Suppressor macrophage treated with lipopolysaccharide for 1 hour (primary cell): Measurements from ENCODE around the gene ZDHHC11B.
"Not testable (repeated sequence)": the region's sequence is repeated elsewhere in the genome, so short reads cannot be mapped to it uniquely, and the experiment has no call there.

Experiments used
- DNase-seq, 3 donors: peaks; one replicate each; pipeline ENCODE4 v3.0.0-alpha.2; 2020 to 2022

ZDHHC11B gene

DNA sequence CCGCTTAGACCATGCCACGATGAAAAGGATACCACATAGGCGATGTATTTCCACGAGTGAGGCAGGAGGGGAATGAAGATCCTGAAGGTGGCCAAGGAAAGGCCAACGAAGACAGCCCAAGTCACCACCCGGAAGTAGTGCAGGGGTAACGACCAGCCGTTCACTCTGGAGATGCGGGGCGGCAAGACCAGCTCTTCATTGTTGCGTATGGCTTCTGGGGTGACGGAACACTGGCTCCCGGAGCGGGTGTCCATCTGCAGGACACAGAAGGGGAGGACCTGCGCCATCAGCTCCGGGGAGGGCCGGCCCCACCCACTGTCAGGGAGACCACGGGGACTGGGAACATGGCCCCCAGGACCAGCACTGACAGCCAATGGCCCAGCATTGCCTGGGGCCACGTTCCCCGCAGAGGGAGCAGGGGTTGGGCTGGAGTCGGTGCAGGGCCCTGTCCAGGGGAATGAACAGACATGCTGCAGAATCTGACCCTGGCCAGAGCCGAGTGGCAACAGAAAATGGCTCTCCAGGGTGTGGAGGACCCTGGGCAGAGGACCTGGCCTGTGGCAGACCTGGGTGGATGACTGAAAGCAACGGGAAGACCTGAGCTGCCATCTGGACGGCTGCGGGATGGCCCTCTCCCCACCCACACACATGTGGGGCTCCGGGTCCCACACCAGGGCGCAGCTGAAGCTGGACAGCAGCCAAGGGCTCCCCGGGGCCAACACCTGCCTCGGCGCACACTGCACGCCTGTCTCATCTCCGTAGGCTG is 17.7 kb downstream of the ZDHHC11B start:
- no peak for DNase-seq

DNA sequence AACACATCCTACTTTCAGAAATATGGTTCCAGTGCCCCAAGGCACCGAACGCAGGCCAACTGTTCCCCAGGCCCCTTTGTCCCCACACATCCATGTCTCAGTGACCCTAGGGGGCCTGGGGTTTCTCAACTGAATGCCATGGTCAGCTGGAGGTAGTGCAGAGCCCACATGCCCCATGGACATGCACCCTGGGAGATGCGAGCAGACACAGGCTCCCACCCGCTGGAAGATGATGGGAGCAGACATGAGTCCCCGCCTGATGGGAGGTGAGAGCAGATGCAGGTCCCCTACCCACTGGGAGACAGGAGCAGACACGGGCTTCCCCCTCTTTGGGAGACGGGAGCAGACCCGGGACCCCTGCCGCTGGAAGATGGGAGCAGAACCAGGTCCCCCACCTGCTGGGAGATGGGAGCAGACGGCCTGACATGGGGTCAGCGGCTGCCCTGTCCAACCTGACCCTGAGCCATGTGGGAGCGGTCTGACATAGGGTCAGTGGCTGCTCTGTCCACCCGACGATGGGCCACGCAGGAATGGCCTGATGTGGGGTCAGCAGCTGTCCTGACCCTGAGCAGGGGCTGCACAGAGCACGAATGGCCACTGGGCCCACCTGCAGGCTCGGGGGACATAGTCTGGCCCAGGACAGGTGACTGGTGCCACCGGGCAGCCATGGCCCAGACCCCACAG is 18.4 kb downstream of the ZDHHC11B start:
- no peak for DNase-seq

DNA sequence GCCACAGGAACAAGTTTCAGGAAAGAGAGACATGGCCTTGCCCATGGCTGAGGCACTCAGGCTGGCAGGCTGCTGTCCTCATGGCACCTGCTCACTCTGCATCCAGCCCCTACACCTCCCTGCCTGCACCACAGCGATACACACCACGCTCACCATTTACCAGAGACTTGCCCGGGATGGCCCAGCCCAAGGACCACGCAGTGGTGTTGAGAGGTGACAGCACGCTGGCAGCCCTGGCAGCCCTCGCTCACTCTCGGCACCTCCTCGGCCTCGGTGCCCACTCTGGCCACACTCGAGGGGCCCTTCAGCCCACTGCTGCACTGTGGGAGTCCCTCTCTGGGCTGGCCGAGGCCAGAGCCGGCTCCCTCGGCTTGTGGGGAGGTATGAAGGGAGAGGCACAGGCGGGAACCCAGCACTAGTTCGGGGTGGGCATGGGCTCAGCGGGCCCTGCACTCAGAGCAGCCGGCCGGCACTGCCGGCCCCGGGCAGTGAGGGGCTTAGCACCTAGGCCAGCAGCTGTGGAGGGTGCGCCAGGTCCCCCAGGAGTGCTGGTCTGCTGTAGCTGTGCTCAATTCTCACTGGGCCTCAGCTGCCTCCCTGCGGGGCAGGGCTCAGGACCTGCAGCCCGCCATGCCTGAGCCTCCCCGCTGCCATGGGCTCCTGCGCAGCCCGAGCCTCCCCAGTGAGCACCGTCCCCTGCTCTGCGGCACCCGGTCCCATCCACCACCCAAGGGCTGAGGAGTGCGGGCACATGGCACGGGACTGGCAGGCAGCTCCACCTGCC is 20.3 kb downstream of the ZDHHC11B start:
- DNase-seq: no peak

DNA sequence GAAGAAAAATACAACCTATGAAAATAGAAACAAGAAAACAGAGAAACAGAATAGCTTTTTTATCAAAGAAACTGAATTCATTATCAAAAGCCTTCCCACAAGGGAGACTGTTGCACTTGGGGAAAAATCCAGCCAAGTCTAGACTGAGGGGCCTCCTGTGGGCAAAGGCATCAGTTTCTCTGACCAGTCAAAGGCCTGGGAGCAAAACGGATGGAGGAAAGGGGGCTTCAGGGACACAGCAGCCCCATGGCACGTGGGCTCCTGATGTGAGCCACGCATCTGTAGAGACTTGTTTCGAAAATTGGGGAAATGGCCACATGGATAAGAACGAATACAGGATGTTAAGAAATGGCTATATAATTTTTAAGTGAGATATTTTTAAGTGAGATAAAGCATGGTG is 21.1 kb downstream of the ZDHHC11B start:
- no peak for DNase-seq

DNA sequence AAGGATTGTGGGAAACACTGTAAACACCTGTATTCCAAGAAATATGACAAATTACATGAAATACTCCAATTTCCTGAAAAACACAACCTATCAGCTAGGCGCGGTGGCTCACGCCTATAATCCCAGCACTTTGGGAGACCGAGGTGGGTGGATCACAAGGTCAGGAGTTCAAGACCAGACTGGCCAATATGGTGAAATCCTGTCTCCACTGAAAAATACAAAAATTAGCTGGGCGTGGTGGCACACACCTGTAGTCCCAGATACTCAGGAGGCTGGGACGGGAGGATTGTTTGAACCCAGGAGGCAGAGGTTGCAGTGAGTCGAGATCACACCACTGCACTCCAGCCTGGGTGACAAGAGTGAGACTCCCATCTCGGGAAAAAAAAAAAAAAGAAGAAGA is 21.5 kb downstream of the ZDHHC11B start:
- not testable (repeated sequence) for DNase-seq

DNA sequence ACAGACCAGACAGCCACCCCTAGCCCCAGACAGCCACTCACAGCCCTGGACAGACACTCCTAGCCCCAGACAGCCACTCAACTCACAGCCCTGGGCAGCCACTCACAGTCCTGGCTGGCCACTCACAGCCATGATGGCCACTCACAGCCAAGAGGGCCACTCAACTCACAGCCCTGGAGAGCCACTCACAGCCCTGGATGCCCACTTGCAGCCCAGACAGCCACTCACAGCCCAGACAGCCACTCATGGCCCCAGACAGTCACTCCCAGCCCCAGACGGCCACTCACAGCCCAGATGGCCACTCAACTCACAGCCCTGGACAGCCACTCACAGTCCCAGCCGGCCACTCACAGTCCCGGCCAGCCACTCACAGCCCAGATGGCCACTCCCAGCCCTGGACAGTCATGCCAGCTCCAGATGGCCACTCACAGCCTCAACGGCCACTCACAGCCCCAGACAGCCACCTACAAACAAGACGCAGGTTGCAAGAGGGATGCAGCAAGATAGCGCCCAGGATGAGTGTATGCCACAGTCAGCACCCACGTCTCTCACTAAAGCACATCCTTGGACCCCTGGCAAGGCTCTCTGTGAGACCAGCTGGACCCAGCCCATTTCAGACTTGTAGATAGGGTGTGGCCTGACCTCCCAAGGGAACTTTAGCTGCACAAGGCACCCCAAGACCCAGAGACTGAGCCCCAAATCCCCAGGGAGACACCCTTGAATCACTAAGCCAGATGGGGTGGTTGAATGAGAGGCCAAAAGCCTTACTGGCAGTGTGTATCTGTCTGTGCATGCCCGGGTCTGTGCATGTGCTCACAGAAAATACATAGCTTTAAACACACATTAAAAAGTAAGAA is 22.4 kb downstream of the ZDHHC11B start:
- DNase-seq: no peak

DNA sequence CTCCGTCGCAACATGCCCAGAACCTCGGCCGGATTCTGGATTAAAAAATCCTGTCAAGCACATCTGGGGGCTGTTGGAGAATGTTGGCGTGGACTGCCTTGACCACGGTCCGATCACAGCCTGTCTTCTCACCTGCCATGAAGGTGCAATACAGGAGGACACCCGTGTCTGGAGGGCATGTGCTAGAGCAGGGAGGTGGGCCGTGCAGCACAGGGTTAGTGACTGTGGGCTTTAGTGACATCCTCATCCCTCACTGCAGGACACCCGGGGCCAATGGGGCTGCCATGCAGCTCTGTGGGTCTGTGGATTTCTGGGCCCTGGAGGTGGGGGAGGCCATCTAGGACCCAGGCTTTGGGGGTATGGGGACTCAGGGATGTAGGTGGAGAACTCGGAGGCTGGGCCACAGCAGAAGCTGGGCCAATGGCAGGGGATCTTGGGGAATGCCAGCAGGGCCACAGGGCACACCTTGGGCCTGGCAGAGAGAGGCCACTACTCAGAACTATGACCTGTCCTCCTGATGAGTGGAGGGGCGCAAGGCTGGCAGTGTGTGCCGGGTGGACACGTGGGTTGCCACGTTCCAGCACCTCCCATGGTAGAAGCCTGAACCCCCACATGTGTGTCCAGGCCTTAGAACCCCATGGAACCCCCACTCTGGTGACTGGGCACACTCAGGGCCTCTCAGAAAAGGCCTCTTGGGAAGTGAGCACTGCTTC is 23.3 kb downstream of the ZDHHC11B start:
- no peak for DNase-seq

DNA sequence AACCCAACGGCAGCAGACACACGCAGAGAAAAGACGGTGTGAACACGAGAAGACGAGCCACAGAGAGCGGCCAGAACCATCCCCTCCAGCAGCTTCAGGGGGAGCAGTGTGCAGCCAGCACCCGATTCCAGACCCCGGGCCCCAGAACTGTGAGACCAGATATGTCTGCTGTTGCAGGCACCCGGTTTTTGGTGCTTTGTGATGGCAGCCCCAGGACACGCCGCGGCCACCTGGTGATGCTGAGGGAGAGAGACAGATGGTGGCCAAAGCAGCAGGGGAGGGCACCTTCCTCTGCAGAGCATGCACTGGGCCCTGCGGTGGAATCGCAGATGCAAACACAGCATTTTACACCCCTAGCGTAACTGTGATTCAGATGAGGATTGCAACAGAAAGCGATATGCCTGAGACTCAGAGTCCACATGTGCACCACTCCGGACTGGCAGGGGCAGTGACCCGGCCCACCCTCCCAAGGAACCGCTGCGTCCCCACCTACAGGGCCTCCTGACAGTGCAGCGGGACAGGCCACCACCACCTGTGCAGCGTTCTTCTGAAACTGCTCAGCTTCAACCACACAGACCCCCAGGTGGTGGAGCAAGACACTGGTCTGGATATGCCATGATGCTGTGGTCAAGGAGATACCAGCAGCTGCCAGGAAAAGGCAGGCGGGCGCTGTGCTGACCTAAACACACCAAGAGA is 24.0 kb downstream of the ZDHHC11B start:
- DNase-seq: no peak

DNA sequence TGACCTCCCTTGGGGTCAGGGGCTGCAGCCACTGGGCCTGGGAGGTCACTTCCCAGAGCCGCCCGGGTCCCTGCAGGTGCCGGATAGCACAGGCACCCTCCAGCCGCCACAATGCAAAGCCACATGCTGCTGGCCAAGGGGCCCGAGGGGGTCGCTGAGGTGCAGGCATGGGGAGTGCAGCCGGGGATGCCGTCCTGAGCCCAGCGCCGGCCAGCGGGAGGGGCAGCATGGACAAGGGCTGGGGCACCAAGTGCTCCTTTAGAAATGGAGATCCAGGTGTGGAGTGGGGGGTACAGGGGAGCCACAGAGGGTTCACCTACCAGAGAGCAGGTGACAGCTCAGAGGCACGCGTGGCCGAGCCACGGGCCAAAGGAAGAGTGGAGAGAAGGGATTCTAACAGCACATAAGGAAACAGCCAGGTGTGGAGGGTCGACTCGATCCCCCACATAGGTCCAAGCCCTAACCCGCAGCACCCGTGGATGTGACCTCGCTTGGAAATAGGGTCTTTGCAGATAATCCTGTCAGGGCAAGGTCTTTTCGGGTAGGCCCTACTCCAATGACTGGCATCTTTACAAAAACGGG is 24.7 kb downstream of the ZDHHC11B start:
- no peak for DNase-seq

DNA sequence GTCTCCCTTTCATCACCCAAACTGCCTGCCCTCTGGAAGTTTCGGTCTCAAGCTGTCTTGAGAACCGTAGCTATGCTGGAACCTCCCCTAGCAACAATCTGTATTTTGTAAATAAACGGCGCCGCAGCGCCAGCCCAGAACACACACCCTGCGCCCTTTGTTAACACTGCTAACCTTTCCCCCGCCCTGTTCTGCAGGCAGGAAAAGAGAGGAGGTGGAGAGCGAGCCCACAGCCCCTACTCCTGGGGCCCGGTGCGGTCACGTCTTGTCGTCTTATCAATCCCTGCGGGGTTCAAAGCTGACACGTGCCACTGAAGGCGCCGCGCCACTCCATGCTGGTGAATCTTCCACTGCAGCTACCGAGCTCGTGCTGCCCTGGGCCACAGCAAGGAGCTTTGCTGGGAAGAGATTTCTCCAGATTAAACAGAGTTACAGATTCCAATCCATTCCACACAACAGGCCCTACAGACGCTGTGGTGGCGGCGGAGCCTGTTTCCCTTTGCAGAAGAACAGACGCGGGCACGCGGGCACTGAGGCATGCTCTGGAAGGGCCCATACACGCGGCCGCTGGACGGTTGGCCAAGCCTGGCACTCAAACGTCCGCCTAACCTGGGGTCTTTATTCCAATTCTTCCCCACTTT is 25.3 kb downstream of the ZDHHC11B start:
- no peak for DNase-seq

DNA sequence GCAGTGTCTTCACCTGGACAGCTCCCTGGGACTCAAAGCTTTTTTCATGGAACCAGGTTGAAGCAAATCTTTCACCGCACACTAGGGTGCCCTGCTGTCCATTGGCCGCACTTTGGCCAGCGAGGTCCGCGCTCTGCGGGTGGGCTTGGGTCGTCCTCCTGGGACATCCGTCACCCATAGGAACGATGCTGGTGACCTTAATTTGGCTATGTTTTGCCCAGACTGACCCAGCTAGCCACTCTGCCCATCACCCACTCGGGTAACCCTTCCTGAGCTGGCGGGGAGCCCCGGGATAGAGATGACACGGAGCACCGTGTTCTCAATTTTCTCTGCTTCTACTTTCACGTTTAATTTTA is 25.9 kb downstream of the ZDHHC11B start:
- DNase-seq: no peak

DNA sequence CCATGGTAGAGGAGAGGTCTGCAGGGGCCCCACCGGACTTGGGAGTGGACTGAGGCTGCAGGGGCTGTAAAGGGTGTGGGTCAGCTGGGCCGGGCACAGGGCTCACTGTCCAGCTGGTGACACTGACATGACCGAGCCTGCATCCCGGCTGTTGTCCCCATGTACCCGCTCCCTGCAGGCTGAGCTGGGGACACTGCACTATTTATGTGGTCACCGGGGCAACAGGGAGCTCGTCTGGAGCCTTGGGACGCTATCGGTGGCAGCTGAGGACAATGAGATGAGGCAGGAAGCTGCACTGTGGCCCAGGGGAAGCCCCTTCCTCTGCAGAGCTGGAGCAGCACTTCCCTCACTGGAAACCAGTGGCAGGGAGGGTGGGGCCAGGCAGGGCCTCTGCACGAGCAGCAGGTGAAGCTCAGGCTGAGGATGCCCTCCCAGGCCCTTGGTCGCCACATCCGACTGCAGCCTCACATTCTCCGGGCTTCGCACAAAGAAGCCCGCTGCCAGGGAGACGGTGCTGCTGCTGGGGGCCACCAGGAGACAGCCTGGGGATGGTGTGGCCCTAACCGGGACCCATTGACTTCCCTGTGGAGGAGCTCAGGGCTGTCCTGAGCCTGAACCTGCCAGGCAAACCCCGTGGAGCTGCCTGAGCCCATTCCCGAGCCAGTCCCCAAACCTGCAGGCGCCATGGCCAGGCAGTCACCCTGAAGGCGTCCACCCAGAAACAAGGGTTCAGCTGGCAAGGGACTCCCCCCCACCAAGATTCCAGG is 26.4 kb downstream of the ZDHHC11B start:
- no peak for DNase-seq

DNA sequence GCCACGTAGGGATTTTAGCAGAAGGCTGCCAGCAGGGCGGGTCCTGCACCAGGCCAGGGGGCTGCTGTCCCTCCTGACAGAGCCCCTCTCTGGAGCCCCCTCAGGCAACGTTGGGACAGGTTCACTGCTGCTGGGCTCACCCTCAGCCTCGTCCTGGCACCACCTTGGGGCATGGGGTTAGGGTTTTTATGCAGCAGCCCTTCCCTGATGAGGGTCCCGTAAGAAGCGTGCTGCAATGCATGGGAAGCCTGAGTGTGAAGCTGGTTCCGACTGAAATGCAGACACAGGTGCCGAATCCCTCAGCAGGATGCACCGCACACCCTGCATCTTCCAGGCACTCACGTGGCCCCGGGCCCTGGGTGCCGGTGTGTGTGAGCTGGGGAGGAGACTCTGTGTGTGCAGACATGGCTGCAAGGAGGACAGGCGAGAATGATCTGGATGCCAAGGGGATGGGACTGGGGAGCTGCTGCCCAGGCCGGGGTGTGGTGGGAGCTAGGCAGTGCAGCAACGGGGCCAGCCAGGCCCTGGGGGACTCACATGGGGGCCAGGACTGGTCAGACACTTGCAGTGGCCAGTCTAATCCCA is 27.1 kb downstream of the ZDHHC11B start:
- no peak for DNase-seq

DNA sequence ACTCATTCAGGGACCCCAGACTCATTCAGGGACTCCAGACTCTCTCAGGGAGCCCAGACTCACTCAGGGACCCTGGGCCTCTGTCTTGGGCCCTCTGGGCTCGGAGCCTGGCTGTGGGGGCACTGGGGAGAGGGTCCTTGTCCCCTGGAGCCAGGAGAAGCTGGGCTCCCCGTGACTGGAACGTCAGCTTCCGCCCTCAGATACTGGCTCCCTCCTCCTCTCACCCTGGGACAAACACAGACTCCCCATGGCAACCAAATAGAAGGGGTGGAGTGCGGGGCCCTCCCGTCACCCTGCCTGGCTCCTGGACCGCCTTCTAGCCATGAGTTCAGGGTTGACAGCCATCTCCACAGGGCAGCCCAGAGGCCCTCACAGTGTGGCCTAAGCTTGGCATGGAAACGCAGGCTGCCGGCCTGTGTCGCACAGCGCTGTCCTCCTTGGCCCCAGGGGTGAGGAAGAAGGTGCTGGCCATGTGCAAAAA is 27.6 kb downstream of the ZDHHC11B start:
- DNase-seq: no peak

DNA sequence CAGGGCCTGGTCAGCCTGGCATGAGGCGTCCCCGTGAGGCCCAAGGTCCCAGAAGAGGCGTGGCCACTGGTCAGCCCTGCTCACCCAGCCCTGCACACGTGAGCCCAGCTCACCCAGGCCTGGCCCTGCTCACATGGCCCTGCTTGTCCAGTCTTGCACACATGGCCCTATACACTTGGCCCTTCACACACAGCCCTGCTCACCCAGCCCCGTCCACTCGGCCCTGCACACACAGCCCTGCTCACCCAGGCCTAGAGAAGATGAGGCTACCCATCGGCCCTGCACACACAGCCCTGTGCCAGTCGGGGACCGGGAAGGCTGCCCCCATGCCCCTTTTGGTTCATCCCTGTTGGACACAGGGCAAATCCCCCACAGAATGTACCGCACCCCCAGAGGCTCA is 28.4 kb downstream of the ZDHHC11B start:
- DNase-seq: no peak

DNA sequence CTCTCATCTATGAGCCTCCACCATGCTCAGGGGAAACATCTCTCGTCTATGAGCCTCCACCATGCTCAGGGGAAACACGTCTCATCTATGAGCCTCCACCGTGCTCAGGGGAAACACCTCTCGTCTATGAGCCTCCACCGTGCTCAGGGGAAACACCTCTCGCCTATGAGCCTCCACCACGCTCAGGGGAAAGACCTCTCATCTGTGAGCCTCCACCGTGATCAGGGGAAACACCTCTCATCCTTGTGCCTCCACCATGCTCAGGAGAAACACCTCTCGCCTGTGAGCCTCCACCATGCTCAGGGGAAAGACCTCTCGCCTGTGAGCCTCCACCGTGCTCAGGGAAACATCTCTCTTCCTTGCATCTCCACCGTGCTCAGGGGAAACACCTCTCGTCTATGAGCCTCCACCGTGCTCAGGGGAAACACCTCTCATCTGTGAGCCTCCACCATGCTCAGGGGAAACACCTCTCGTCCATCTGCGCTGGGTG is 30.3 kb downstream of the ZDHHC11B start:
- DNase-seq: not testable (repeated sequence)

DNA sequence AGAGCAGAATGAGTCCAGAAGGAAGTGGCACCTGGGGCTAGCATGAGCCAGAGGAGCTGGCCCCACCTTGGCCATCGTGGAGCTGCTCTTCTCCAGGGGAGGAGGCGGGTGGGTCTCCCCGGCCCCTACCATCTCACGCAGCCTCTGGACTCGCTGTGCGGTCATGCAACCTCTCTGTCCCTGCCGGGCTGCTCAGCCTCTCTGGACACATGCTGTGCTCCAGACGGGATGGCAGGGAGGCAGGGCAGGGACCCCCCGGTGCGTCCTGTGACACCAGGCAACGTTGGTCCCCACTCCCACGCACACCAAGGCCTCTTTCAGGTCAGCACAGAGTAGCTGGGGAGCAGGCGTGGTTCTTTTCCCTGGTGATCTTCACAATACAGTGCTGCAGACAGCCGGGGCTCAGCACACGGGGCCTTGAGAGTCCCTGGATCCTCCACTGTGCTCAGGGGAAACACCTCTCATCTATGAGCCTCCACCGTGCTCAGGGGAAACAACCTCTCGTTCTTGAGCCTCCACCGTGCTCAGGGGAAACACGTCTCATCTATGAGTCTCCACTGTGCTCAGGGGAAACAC is 30.9 kb downstream of the ZDHHC11B start:
- DNase-seq: not testable (repeated sequence)

DNA sequence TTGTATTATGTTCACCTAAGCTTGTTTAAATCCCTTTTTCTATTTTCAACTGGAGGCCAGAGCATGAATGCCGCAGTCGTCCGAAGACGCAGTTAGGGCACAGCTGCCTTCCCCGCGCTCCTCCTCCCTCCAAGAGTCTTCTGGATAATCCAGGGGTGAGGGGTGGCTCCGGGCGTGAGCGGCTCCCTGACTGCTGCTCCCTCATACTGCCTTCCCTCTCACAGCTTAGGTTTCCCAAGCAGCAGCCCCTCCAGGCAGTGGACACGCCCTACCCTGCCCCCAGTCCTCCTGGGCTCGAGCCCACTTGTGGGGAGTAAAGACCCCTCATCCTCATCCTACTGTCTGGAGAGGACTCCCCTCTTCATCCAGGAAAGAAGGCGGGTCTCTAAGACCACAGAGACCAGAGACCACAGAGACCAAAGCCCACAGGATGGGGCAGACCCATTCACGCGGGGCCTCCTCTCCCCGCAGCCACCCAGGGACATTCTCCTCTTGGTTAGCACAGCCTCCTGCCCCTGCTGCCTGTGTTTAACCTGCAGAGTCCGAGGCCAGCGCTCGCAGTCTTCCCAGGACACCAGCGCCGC is 31.9 kb downstream of the ZDHHC11B start:
- DNase-seq: not testable (repeated sequence)
